A673 (cell line): ENCODE data around the gene FAM153A. TPM values are rescaled to one million over a fixed set of nuclear protein-coding genes. Genes with fewer than 3 reads are reported as not detected.
"Not testable (repeated sequence)": the region's sequence is repeated elsewhere in the genome, so short reads cannot be mapped to it uniquely, and the experiment has no call there.

Experiments
- BruUV-seq: library from RNA; stranded (reverse); fragments of 400-500 nt; replicated peaks from 2 replicates; lab custom pipeline; 2021; lab: Mats Ljungman, UMichigan
- CTCF ChIA-PET: fragments of 300-600 bp; sonication (Branson Sonifier 250); formaldehyde crosslinking; loops from one replicate; lab custom pipeline; 2022; ENCODE audit warnings: antibody characterized with exemption; lab: Charles Lee
- POLR2A ChIA-PET: fragments of 300-600 bp; sonication (Branson Sonifier 250); formaldehyde crosslinking; loops from one replicate; lab custom pipeline; 2022; ENCODE audit warnings: antibody characterized with exemption; ENCODE audit not compliant: low non-redundant PET; lab: Charles Lee
- DNase-seq: peaks from one replicate; pipeline ENCODE4 v3.0.0-alpha.2; 2015; ENCODE audit warnings: low spot score
- H3K27ac ChIP-seq: fragments of 200-600 bp; sonication (generic); 2 replicates; pipeline ENCODE4 v1.5.1; 2016; ENCODE audit warnings: mixed run types, low read depth, mild to moderate bottlenecking, mixed read lengths, antibody characterized with exemption, low read length; ENCODE audit not compliant: poor library complexity, severe bottlenecking
- H3K27me3 ChIP-seq: fragments of 200-600 bp; sonication (generic); replicated peaks from 2 replicates; pipeline ENCODE4 v1.6.1; 2017; ENCODE audit warnings: mixed run types, low read depth, mild to moderate bottlenecking, mixed read lengths, antibody characterized with exemption, low read length; ENCODE audit not compliant: insufficient read depth, poor library complexity
- H3K36me3 ChIP-seq: fragments of 200-600 bp; sonication (generic); 2 replicates; pipeline ENCODE4 v1.6.1; 2016; ENCODE audit warnings: mixed run types, mild to moderate bottlenecking, mixed read lengths, antibody characterized with exemption, low read length; ENCODE audit not compliant: insufficient read depth, poor library complexity, severe bottlenecking
- H3K4me1 ChIP-seq: fragments of 200-600 bp; sonication (generic); 2 replicates; pipeline ENCODE4 v1.6.1; 2017; ENCODE audit warnings: mixed run types, mild to moderate bottlenecking, mixed read lengths, antibody characterized with exemption, low read length; ENCODE audit not compliant: insufficient read depth, poor library complexity, severe bottlenecking
- H3K4me3 ChIP-seq: fragments of 200-600 bp; sonication (generic); 2 replicates; pipeline ENCODE4 v1.5.1; 2016; ENCODE audit warnings: low read depth, mixed run types, mild to moderate bottlenecking, mixed read lengths, low read length; ENCODE audit not compliant: poor library complexity, severe bottlenecking
- H3K9me3 ChIP-seq: fragments of 200-600 bp; sonication (generic); 2 replicates; pipeline ENCODE4 v1.6.1; 2016; ENCODE audit warnings: mixed run types, low read depth, mild to moderate bottlenecking, mixed read lengths, antibody characterized with exemption, low read length; ENCODE audit not compliant: poor library complexity, severe bottlenecking
- intact Hi-C: fragments of 100-400 bp; cut with micrococcal nuclease; formaldehyde crosslinking; loops from one replicate; pipeline ENCODE4 v1.10.0; 2022; ENCODE audit not compliant: unreplicated experiment
- total RNA-seq: library from RNA; stranded (reverse); gene quantifications from 2 replicates; pipeline ENCODE4 v1.2.3, GENCODE V29; 2021

FAM153A gene
- total RNA-seq, 1 experiment from 2014 or later, result not detected

DNA sequence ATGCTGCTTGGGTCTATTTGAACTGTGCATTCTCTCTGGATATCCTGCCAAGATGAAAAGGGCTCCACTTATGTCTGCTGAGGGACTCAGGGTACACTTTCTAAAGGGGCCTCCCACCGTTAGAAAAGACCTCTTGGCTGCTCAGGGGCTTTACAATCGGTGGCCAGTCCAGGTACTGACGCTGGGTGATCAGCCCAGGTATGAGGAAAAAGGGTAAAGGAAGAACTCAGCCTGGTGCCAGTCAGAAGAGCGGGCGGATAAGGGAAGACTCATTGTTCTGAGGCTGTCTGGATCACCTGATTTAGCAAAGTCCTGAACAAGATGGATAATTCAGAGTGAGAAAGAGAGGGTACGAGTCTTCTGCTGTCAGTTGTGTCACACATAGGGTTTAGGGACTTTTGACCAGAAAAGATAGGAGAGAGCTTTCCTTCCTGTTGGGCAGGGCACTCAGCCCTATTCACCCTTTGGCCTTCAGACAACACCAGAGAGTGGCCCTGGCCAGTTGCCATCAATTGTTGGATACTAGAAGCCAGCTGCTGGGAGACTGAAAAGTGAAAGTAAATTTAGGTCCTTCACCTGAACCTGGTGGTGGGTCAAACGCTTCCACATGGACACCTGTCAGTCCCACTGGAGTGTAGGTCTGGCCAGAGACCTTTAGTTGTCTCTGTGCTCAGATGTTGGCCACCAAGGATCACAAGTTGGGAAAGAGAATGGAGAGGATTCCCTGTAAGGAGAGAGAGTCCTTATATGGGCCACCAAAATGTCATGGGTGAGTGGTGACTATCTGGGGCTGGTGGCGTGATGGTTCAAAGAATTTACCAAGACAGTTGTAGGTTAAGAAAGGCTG is 88.8 kb downstream of the FAM153A start:
- H3K27ac ChIP-seq, POLR2A ChIA-PET, H3K4me3 ChIP-seq, DNase-seq, H3K27me3 ChIP-seq, H3K9me3 ChIP-seq, H3K36me3 ChIP-seq, BruUV-seq, CTCF ChIA-PET, H3K4me1 ChIP-seq, intact Hi-C loops: not testable (repeated sequence)

DNA sequence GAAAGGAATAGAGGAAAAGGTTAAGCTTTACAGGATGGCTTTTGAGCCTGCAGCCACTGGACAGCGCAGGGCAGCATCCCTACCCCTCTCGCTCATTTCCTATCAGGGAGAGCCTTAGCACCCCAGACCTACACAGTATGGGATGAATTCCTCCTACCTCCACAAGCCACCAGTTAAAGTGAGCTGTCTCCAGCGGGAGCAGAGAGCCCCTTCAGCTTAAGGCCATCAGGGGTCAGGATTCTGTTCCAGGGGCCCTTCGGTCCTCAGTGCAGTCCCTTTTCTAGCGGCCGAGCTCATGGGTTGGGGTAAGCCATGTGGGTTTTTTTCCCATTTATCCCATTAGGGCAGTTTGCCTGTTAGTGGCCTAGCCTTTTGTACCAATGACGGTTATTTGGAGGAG is 89.7 kb downstream of the FAM153A start:
- CTCF ChIA-PET, H3K4me1 ChIP-seq, DNase-seq, intact Hi-C loops, H3K27ac ChIP-seq, H3K9me3 ChIP-seq, POLR2A ChIA-PET, BruUV-seq, H3K4me3 ChIP-seq, H3K36me3 ChIP-seq, H3K27me3 ChIP-seq: not testable (repeated sequence)

DNA sequence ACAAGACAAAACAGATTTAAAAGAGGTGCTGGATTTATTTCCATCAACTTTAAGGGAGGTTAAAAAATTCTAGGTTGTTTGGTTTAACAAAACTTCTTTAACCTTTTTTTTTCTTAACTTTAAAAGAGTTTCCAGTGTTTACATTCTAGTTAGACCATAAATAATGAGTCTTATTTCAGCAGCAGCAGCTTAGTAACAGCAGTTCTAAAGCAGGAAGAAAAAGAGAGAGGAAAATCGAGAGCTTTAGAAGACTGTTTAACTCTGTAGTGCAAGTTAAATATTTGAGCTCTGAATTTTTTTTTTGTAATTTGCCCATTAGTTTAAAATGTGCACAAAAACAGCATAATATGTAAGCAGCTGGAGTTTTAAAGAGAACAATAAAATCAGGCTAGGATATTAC is 90.2 kb downstream of the FAM153A start:
- H3K36me3 ChIP-seq, BruUV-seq, CTCF ChIA-PET, H3K27me3 ChIP-seq, H3K4me1 ChIP-seq, POLR2A ChIA-PET, H3K9me3 ChIP-seq, H3K27ac ChIP-seq, DNase-seq, H3K4me3 ChIP-seq, intact Hi-C loops: not testable (repeated sequence)

DNA sequence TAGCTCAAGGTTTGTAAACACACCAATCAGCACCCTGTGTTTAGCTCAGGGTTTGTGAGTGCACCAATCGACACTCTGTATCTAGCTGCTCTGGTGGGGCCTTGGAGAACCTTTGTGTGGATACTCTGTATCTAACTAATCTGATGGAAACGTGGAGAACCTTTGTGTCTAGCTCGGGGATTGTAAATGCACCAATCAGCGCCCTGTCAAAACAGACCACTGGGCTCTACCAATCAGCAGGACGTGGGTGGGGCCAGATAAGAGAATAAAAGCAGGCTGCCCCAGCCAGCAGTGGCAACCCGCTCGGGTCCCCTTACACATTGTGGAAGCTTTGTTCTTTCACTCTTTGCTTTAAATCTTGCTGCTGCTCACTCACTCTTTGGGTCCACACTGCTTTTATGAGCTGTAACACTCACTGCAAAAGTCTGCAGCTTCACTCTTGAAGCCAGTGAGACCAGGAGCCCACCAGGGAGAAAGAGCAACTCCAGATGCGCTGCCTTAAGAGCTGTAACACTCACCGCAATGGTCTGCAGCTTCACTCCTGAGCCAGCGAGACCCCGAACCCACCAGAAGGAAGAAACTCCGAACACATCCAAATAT is 93.6 kb downstream of the FAM153A start:
- H3K27ac ChIP-seq, intact Hi-C loops, H3K4me1 ChIP-seq, H3K27me3 ChIP-seq, H3K36me3 ChIP-seq, CTCF ChIA-PET, POLR2A ChIA-PET, BruUV-seq, DNase-seq, H3K9me3 ChIP-seq, H3K4me3 ChIP-seq: not testable (repeated sequence)

DNA sequence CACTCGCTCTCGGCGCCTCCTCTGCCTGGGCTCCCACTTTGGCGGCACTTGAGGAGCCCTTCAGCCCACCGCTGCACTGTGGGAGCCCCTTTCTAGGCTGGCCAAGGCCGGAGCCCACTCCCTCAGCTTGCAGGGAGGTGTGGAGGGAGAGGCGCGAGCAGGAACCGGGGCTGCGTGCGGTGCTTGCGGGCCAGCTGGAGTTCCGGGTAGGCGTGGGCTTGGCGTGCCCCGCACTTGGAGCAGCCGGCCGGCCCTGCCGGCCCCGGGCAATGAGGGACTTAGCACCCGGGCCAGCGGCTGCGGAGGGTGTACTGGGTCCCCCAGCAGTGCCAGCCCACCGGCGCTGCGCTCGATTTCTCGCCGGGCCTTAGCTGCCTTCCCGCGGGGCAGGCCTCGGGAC is 94.6 kb downstream of the FAM153A start:
- H3K27ac ChIP-seq, H3K9me3 ChIP-seq, H3K4me3 ChIP-seq, H3K27me3 ChIP-seq, CTCF ChIA-PET, BruUV-seq, intact Hi-C loops, H3K4me1 ChIP-seq, POLR2A ChIA-PET, H3K36me3 ChIP-seq, DNase-seq: not testable (repeated sequence)

DNA sequence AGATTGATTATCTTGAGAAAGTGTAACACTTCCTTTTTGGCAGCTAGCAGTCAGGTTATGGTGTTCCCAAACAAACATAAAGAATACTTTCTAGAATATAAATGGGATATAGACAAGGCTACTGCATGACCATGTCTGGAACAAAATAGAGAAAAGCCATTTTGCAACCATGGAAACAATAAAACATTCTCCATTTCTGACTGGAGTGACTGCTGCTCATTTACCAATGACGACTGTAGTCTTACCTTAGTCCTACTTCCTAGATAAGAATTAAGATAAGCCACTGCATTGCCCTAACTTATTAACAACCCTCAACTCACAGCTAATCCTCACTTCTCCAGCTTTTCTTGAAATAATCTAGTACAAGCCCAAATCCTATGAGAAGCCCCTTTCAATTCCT is 100.8 kb downstream of the FAM153A start:
- H3K4me1 ChIP-seq, H3K4me3 ChIP-seq, H3K27me3 ChIP-seq, POLR2A ChIA-PET, DNase-seq, intact Hi-C loops, H3K36me3 ChIP-seq, BruUV-seq, CTCF ChIA-PET, H3K27ac ChIP-seq, H3K9me3 ChIP-seq: not testable (repeated sequence)
